GM04503 (cell line): ENCODE measurements around the gene RNF144B.
"Not testable (repeated sequence)": the region's sequence is repeated elsewhere in the genome, so short reads cannot be mapped to it uniquely, and the experiment has no call there.

Experiments
- DNase-seq: peaks from one replicate; pipeline ENCODE4 v3.0.0-alpha.2; 2012; ENCODE audit warnings: low read depth

The RNF144B gene

DNA sequence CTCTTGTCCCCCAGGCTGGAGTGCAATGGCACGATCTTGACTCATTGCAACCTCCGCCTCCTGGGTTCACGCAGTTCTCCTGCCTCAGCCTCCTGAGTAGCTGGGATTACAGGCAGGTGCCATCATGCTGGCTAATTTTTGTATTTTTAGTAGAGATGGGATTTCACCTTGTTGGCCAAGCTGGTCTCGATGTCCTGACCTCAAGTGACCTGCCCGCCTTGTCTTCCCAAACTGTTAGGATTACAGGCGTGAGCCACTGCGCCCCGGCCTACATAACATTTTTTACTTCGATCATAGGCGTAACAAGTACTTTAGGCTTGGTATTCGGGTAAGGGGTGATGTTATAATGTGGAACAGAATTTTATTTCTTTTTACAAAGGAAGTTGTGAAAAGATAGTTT is 22.5 kb downstream of the RNF144B start:
- DNase-seq = not testable (repeated sequence)

DNA sequence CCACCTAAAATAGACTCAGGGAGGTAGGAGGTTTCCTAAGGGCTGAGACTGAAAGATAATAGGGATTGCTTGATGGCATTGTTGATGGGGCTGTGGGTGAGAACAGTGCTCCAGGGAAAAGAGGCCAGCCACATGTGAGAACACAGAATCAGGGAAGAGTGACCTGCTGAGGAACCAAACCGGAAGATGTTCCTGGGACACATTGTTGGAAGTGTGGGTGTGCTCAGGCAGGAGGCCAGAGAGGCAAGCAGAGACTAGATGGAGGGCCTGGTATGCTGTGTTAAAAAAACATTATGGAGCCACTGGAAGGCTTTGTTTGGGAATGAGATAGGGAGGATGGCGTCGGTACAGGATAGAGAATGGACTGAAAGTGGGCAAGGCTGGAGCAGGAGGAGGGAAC is 23.3 kb downstream of the RNF144B start:
- no peak for DNase-seq

DNA sequence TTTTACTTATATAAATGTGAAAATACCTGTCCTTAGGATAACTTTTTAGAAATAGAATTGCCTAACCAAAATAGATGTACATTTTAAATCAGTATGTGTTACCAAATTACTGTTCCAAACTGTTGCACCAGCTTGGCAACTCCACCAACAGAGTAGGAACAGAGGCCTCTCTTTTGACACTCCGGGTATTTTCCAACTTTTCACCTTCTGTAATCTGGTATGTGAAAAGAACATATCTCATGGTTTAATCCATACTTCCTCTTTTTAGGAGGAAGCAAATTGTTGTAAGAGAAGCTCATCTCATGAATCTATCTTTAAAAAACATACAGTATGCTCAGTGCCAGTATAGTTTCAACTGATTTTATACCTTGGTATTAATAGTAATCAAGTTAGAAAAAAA is 24.9 kb downstream of the RNF144B start:
- no peak for DNase-seq

DNA sequence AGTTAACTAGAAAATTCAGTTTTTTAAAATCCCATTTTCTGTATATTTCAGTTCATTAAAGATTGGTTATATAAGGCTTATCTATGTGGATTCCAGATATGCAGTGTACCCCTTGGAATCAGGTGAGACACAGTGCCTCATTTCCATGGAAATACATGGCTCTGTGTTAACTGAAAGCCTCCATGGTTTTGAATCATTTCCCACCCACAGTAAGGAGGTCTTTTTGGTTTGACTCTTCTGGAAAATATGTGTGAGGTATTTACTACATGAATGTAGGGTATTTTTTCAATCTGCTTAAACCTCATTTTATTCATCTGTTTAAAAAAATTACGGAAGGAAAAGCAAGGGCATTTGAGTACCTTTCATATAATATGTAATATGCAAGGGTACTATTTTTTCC is 25.5 kb downstream of the RNF144B start:
- no peak for DNase-seq

DNA sequence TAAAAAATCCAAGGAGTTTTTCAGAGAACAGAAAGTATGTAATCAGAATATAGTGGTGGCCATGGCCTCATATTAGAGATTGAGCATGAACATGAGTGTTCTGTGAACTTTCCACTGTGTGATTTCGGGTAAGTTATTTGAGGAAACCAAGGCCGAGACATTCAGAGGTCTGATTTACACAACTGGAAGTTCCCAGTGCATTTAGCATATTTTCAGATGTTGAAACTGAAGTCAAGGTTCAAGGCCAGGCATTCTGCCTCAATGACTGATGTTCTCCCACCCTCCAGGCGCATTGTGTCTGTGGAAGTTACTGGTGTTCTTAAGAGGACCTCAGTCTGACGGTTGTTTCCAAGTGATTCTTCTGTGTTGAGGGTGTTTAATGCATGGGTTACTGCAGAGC is 26.2 kb downstream of the RNF144B start:
- no peak for DNase-seq

DNA sequence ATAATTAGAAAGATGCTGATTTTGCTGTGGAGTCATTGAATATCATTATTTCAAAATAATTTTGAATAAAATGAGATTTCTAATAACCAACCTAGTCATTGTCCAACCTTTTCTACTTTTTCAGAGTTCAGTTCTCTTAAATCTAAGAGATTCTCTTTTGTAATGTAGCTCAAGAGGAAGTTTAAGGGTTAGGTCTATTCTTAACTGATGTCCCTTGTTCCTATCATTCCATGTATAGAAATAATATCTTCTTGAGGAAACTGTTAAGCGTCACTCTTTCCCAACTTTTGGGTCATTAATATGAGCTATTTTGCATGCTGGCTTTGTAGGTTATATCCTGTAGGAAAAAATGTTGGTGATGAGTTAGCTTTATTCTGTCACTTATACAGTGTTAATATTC is 27.0 kb downstream of the RNF144B start:
- DNase-seq = no peak

DNA sequence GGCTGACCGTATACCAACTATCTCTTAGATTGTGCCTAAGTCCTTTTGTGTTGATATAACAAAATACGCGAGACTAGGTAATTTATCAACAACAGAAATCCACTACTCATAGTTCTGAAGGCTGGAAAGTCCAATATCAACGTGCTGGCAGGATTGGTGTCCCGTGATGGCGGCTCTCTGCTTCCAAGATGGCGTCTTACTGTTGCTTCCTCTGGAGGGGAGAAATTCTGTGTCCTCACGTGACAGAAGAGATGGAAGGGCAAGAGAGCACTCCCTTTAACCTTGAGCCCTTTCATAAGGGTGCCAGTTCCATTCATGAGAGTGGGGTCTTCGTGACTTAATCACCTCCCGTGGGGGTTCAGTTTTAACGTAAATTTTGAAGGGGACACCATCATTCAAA is 28.1 kb downstream of the RNF144B start:
- no peak for DNase-seq

DNA sequence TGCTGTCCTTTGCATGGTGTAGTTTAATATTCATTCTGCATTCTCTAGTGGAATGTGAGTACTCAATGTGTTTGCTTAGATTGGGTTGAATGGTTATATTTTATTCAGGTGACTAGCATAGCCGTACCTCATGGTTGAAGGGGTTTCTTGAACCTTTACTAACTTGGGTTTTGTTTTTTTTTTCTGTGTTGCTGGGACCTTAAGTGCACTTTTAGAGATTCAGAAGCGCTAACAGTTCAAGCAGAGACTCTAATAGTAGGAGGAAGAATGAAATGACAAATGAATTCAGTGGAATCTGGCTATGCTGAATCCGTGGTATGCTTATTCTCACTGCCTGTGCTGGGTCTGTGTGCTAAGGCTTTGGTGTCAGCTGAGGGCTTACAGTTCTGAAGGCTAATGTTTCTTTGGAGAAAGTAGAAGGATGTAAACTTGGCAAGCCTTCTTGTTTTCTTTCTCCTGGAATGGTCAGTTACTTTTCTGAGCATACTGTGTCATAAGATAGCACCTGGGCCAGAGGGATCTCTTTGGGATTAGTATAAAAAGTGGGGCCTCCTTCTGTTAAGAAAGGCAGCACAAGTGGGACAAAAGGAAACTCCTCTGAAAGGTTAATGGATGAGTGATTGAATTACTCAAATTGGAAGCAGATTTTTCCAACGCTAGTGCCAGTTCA is 28.7 kb downstream of the RNF144B start:
- DNase-seq = no peak

DNA sequence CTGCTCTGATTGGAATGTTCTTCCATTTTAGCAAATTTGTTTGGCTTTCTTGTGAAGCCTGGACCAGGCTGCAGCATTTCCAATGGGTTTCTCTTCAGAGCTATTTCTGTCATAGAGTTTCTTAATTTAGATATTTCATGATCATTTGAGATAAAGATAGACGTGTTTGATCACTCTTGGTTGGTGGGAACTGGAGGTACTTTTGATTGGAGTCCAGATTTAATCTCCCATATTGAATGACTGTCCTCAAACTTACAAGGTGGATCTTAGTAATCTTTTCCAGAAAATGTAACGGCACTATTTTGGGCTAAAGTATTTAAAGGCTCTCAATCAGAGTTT is 29.2 kb downstream of the RNF144B start:
- no peak for DNase-seq

DNA sequence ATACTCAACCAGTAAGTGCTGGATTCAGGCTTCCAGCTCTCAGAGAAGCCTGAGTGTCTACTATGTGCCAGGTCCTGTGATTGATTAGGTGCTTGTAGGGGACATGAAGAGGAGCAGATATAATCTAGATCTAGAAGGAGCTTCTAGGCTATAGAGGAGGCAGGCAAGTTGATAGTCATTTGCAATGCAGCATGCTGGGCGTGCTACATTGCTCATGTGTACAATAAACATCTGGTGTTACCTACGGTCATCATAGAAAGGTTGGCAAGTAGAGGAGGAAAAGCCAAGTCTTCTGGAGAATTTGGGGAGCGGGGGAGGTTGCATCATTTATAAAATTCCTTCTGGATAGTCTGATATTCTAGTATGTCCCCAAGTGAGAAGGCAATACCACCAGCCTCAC is 33.2 kb downstream of the RNF144B start:
- DNase-seq = no peak

DNA sequence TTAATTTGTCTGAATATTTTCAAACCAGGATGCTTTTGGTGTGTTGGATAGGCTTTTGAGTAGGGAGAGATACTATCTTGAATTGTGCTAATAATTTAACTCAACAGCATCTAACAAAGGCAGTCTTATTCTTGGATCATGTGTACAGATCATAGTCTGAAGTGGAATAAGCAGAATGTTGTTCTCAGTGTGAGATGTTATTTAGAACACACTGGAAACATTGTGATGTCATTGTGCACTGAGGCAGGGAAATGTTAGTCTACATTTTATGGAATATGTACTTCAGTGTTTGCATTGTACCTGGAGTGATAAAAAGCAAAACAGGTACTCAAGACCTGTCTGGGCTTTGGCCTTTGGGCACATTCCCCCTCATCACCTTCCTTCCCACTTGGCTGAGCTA is 35.0 kb downstream of the RNF144B start:
- no peak for DNase-seq

DNA sequence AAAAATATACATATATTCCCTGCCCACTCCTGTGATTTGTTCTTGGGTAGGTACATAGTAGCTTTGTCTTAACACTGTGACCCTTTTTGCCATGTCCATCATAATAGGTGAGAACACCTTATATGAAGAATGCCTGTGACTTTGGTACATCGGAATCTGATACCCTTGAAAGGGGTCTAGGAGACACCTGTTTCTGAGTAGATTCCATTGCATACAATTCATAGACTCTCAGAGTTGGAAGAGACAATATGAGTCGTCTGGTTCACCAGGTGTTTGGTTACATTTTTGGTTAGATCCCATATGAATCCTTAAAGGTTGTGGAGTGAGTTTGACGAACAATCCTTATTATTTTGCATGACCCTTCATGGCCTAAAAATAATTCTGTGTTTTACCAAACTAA is 36.3 kb downstream of the RNF144B start:
- no peak for DNase-seq

DNA sequence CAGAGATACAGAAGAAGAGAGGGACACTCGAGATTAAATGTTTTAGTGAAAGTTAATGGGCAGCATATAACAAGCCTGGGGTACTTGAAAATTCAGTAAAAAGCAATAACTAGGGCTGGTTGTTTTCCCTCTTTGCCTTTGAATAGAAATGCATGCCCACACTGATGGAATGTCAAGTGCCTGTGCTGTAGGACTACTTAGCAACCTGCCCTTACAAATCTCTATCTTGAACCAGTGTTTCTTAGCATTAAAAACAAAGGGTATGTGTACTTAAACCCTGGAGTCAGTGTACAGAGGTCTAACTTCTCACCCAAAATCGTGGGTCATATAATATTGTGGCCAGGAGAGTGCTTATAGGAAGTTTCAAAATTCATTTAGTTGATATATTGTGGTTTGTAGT is 37.1 kb downstream of the RNF144B start:
- DNase-seq = no peak

DNA sequence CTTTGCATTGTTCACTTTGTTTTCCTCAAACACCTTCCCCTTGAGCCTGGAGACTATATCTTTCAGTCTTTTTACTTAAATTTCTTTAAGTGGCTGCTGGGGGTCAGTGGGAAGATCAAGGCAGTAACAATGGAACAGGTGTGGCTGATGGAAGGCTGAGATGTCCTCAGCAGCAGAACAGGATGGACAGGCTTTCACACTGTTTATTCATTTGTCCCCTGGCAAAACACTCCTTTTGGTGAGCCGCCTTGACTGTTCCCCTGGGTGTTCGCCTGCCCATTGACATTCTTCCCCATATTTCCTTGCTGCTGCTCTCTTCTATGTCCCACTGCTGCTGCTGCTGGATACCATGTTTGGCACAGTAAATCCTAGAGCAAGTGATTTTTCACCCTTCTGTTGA is 38.1 kb downstream of the RNF144B start:
- DNase-seq = no peak

DNA sequence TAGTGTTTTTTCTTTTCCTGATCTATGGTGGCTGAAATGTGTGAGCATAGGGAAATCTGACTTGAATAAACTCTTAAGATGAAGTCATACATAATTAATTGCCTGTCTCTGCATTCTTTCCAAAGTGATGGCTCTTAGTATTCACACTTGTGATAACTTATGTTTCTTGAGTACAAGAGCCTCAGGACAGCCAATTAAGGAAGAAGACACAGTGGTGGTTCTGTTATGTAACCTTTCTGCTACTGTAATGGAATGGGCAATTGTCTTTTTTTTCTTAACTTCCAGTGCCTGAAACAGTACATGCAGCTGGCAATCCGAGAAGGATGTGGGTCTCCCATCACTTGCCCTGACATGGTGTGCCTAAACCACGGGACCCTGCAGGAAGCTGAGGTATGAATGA is 40.1 kb downstream of the RNF144B start:
- no peak for DNase-seq

DNA sequence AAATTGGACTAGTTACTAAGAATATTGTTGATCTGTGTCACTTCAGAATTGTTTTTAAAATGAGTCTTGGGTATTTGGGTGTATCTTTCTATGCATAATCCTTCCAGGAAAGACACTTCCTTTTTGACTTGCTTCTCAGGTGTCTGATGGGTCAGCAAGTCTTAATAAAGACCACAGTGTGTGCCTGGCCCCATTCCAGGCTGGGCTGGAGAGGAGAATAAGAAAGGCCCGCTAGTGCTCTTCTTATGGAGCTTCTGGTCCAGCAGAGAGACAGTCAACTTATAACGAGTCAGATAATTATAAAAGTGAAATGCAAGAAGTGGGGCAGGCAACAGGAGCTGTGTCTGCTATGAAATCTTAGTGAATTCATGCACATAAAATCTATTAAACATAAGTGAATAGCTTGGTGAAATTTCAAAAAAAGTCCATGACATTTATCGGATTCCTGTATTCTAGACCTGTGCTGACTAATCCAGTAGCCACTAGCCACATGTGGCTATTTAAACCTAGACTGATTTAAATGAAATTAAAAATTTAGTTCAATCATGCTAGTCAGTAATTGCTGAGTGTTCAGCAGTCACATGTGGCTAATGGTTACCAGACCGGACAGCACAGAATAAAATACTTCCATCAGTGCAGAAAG is 42.6 kb downstream of the RNF144B start:
- no peak for DNase-seq

DNA sequence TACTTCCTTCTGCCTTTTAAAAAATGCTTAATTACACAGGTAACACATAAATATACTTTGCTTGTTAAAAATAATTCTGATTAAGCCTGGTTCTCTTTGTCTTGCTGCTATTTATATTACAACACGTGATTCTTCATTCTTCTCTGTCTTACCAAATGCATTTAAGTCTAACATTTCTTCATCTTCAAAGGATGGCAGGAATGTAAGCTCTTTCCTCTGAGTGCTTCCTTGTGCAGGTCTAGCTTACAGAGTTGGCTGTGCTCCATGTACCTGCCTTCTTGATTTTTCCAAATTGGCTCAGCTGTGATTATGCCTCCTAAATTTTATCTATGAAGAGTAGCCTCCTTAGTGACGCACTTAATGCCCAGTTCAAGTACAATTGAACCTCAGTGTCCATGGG is 44.4 kb downstream of the RNF144B start:
- DNase-seq = no peak

DNA sequence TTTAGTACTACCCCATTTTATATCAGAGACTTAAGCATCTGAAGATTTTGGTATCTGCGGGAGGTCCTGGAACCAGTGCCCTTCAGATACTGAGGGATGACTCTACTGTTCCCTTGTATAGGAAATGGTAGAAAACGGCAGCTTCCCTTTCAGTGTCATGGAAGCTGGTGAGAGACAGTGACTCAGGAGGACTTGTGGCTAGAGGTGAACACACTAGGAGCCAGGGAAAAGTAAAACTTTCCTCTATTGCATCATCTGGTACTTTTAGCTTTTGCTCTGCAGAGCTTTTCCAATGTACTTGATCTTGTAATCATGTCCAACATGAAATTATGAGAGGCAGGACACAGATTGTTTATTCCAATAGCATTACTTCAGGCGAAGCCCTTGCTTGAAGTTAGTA is 45.0 kb downstream of the RNF144B start:
- DNase-seq = no peak

DNA sequence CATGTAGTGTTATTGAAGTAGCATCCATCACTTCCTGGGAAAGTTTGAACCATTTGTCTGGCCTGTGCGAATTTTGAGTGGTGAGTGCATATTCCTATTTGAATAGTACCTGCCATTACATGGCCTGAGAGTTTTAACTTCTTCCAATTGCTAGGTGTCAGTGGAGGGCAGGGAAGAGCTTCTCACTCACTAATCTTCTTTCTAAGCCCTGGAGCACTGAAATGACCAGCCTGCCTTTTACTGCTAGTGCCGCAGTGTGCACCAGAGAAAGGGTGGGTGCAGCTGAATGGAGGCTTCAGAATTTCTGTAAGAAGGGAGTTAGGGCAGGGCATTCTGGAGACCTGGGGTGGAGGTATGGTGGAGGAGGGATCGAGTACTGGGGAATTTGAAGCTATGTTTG is 45.5 kb downstream of the RNF144B start:
- DNase-seq = no peak

DNA sequence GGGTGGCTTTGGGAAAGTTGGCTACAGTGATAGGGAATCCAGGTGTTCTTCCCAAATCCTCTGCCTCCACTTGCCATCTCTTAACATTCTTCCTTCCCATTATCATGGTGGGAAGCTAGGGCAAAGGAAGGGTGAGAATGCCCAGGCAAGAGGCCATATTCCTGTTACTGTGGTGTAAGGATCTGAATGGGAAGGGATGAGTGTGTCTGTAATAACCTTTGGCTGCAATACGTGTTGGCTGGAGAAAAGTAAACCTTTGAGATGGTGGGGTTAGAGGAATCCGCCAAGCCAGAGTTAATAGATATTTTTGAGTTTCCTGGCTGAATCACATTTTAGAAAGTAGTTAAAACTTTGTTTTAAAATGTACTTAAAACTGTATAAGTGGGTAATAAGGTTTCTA is 45.9 kb downstream of the RNF144B start:
- DNase-seq = no peak

DNA sequence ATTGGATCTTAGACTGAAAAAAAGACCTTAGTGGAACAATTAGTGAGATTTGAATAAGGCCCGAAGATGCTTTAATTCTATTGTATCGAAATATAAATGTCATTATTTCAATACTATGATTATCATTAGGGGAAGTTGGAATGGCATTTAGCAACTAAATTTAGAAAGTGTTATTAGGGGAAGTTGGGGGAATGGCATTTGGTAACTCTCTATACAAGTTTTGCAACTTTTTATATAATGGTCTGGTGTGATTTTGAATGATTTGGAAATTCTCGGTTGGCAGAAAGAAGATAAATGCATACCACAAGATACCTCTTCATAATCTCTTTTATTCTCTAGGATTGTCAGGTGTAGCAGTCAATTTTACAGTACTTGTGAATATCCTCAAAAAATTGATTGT is 49.2 kb downstream of the RNF144B start:
- no peak for DNase-seq

DNA sequence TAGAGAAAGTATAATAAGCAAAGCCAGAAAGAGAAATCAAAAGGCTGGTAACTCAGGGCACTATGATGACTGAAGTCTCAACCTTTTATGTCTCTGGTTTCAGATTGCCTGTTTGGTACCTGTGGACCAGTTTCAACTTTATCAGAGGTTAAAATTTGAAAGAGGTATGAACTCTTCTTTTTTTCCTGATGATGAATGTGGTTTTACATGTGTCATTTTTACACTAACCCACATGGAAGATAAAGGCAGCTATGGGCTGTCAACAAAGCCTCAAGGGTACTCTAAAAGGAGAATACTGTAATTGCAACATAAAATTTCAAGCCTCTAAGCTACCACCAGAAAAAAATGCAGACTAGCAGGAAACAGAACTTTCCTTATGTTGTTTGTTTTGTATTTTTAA is 52.4 kb downstream of the RNF144B start:
- no peak for DNase-seq

DNA sequence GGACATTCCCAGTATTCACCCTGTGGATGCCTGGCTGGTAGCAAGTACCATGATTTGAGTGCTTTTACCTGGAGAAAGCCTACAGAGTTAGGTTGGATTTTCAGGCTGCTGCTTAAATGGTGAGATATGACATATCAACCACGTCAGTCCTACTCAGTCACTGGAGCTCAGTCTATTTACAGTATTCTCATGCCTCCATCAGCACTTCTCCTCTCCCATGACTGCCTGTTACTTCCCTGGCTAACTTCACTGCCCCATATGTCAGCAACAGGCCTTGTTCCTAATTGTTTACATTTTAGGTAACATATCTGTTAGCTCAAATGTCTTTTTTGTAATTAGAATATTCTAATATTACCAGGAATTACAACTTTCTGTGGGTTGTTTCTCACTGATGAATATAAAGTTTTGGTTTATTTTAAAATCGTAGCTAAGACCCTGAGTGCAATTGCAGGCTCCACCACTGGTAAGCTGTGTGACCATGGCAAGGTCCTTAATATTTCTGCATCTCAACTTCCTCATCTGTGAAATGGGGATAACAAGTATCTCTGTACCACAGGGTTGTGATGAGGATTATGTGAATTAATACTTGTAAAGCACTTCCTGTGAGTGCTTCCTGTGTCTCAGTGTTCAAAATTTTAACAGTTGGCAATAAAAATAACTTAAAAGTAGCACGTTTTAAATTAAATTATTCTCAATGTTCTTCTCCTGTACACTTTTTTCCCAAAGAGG is 54.3 kb downstream of the RNF144B start:
- no peak for DNase-seq

DNA sequence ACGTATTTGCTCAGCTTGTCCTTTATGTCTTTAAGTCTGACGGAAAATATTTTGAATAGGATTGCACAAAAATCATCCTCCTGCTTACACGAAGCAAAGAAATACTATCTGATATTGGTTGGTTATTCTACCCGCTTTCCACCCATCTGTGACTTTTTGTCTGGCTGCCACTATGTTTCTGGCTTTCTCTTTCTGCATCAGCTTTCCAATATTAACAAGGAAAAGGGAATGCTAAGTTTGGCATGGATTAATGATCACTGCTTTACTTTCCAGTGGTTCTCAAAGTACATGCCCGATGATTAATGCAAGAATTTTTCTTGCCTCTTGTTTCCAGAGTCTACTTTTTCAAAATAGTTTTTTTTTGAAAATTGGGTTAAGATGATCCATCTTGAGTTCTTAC is 57.0 kb downstream of the RNF144B start:
- no peak for DNase-seq
